ENCODE measurements around the gene NOC2L.
"Not testable (repeated sequence)": the region's sequence is repeated elsewhere in the genome, so short reads cannot be mapped to it uniquely, and the experiment has no call there.

NOC2L gene

GRCh38 chr1:960363-961131, 1.5 kb upstream of the NOC2L start, which contains the start of gene KLHL17:
TSS of gene KLHL17 (plus strand) at chr1:960584. CDS start at chr1:960694, 110 bp downstream.
- DNase-seq: peak; percentile 82

DNA sequence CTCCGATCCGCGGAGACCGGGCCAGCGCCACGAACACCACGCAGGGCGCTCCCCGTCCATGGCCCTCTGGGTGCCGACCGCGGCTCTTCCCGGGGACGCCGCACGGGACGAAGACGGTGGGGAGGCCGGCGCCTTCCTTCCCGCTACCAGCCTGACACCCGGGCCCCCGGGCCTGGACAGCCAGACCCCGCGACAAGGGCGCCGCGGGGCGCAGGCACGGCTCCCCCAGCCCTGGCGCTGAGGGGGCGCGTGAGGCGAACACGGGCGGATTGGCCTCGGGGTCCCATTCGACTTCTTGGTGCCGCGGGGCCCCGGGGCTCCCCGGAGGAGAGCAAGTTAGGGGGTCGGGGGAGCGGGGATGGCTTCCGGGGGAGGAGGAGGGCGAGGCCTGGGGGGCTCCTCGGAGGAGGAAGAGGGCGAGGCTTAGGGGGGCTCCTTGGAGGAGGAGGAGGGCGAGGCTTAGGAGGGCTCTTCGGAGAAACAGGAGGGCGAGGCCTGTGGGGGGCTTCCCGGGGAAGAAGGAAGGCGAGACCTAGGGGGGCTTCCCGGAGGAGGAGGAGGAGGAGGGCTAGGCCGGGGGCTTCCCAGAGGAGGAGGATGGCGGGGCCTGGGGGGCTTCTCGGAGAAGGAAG, 791 bp upstream of the NOC2L start:
- DNase-seq: no peak

DNA sequence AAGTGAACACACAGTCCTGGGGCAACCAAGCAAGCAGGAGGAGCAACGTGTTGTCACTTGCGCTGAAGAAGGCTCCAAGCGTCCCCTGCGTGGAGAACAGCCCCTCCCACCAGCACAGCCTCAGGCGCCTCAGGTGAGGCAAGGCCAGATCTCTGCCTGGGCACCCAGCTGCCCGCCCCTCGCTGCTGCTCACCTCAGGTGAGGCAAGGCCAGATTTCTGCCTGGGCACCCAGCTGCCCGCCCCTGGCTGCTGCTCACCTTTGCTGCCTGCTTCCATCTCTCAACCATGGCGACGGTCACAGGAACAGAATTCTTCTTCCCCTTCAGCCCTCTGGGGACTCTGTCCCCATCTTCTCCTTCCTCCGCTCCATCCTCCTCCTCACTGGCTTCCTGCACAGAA, 2.4 kb downstream of the NOC2L start:
- no peak for DNase-seq

DNA sequence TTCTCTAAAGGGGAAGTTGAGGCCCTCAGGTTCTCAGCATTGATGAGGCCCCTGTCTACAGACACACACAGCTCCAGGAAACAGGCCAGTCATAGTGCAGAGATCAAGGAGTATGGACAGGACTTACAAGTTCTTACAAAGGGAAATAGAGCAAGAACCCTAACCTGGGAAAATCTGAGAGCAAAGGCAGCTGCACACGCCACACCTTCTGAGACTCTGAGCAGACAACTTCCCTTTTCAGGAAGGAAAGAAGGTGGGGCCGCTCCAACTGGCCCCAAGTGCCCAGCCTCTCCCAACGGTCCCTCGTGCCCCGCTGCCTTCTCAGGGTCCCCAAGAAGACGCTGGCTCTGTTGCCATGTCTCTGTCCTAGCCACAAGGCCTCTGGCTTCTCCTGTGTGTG, 3.6 kb downstream of the NOC2L start:
- DNase-seq: no peak

DNA sequence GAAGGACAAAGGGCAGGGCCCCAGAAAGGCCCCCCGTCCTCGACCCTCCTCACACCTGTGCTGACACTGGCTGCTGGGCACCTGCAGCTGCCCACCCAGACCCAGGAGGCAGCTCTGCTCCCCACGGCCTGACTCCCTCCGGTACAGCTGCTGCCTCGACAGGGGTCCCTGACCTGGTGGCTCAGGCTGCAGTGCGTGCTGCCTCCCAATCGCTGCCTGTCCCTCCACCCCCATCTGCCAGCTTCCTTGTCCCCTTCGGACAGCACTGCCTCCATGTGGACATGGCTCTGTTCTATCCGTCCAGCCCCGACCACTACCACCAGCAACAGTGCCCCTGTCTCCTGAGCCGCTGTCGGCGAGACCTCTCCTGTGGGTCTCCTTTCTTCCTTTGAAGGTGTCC, 4.1 kb downstream of the NOC2L start:
- no peak for DNase-seq

GRCh38 chr1:953524-954320, 5.3 kb downstream of the NOC2L start:
- DNase-seq: no peak

- no peak for DNase-seq
Observed at GRCh38 chr1:952603-953002, 6.5 kb downstream of the NOC2L start.

GRCh38 chr1:952201-952600, 6.9 kb downstream of the NOC2L start:
- no peak for DNase-seq

- DNase-seq: no peak
Observed at GRCh38 chr1:951364-951763, 7.7 kb downstream of the NOC2L start.

DNA sequence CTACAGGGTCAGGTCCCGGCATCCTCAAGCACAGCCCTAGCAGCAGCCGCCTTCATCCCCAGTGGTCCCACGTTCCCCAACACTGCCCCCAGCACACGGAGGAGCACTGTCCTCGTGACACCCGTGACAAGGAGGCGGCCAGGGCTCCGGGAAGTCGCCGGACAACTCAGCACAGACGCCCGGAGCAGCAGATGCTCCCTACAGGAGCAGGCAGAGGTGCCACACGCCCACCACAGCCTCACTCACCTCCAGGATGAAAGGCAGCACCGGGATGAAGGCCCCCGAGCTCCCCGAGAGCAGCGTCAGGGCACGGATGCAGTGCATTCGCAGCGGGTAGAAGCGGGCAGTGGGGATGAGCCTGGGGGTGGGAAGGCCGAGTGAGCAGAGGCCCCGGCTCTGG, 8.2 kb downstream of the NOC2L start:
- no peak for DNase-seq

DNA sequence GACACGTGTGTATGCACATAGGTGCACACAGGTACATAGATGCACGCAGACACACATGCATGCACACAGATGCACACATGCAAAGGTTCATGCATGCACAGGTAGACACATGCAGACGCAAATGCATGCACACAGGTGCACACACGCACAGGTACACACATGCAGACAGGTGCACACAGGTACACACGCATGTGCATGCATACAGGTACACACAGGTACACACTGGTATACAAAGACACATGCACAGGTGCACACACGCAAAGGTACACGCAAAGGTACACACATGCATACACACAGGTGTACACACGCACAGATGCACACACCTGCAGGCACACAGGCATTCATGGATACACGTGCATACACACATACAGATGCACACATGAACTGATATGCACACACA, 8.8 kb downstream of the NOC2L start:
- no peak for DNase-seq

DNA sequence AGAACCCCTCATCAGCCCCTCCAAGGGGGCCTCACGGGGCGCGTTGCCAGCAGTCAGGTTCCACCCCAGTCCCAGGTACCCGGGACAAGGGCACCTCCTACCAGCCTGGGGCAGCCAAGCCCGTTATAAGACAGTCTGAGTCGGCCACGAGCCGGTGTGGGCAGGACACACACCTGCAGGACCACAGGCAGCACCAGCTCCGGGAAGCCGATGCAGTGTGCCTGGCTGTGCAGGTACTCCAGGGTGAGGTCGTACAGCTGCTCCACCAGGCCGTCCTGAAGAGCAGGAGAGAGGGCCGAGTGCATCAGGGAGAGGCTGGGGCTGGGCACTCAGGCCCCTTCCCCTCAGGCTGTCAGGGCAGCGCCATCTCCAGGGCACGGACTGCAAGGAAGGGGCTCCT, 11.1 kb downstream of the NOC2L start:
- DNase-seq: no peak

DNA sequence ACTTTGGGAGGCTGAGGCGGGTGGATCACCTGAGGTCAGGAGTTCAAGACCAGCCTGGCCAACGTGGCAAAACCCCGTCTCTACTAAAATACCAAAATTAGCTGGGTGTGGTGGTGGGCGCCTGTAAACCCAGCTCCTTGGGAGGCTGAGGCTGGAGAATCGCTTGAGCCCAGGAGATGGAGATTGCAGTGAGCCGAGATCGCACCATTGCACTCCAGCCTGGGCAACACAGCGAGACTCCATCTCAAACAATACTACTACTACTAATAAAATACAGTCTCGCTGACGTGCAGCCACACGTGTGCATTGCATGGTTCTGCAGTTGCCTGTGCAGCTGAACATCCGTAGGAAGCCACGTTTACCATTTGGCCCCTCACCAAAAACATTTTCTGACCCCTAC, 12.2 kb downstream of the NOC2L start:
- not testable (repeated sequence) for DNase-seq

DNA sequence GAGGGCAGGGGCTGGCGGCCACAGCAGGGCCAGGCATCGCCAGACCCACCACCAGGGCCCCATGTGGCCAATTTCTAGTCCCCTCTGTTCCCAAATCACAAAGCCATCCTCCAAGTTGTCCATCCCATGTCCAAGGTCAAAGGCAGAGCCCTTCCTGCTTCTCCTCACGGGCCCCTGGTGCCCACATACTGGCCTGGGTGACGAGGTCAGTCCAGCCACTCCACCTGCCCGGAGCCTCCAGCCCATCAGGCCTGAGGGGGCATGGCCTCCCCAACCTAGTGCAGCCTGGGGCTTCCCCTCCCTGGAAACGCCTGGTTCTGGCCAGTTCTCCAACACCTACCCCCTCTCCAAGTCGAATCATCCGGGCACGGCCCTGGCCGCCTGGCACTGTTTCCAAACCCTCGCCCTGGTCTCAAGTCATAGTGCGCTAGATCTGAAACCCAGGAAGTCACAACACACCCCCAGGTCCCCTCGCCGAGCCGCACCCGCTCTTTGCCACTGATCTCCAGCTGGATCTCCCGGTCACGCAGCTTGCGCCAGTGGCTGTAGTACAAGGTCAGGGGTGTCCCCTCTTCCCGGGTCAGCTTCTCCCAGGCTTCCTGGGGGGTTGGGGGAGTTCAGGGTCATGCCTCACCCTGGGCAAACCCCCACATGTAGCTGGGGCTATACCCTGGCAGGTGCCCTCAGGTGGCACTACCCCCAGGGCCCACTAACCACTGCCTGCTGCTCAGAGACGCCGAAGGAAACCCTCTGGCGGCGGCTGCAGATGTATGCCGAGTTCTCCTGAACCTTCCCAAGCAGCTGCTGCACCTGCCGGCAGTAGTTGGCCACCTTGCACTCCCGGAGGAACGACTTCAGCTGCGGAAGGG, 13.1 kb downstream of the NOC2L start:
- DNase-seq: no peak

DNA sequence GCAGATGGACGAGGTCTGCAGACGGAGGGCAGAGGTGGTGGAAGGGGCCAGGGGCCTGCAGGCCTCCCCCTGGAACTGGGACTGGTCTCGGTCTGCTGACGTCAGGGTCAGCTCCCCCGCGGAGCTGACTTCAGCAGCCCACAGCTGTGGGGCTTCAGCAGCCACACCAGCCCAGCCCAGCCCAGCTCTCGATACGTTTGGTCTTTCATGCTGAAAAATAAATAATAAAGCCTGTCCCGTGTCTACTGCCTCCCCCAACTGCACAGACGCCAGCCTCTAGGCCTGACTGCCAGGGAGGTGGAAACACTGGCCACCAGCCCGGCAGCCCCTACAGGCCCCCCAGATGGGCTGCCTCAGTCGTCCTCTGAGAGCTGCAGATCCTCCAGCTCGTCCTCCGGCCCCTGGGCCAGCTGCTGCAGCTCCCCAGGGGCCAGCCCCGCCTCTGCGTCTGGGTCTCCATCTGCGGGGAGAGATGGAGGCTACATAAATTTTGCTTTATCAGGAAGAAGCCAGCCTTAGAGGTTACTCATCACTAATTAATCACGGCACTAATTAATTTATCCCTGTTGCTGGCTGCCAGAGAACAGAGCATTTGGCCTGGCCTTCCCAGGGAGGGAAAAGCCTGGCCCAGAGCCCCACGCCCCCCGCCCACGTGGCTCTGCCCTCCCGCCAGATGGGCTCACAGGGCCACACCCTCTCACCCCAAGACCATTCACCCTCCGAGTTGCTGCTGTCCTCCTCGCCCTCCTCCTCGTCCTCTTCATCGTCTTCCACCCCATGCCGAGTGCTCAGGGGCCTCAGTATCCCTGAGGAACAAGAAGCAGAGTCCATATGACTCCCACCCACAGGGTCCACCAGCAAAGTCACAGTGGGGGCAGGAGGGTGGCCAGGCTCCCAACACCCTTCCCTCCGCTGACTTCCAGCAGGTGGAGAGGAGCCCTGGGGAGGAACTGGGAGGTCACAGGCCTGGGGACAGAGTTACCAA, 14.4 kb downstream of the NOC2L start:
- DNase-seq: no peak

- DNase-seq: no peak
Observed at GRCh38 chr1:943545-944340, 15.3 kb downstream of the NOC2L start.

GRCh38 chr1:942864-943533, 16.1 kb downstream of the NOC2L start:
- no peak for DNase-seq

- DNase-seq: no peak
Observed at GRCh38 chr1:942411-942821, 16.6 kb downstream of the NOC2L start.

GRCh38 chr1:941588-942383, 17.3 kb downstream of the NOC2L start:
- peak; percentile 88 for DNase-seq
